PFSK-1 (cell line): Measurements from ENCODE around the gene AFDN.

ENCODE experiments used
- POLR2AphosphoS5 ChIP-seq: IDR thresholded peaks from 2 replicates; pipeline ENCODE4 v1.6.1; 2012; ENCODE audit warnings: low read depth, mild to moderate bottlenecking, control low read depth, low read length, moderate library complexity
- TAF1 ChIP-seq: IDR thresholded peaks from 2 replicates; pipeline ENCODE4 v1.6.1; 2012; ENCODE audit warnings: low read length, control low read depth, borderline replicate concordance; ENCODE audit not compliant: insufficient read depth
- TF ChIP-seq, protein P1 (sequence below), 2 experiments: IDR thresholded peaks; 2 replicates each; pipeline versions ENCODE4 v1.6.1 to v1.8.0; 2011 to 2012; ENCODE audit warnings: low read depth in 2 of 2, low read length in 2 of 2, control low read depth in 1 of 2, inconsistent platforms in 1 of 2, mild to moderate bottlenecking in 1 of 2, moderate library complexity in 1 of 2; ENCODE audit not compliant: insufficient read depth in 1 of 2

DNA sequence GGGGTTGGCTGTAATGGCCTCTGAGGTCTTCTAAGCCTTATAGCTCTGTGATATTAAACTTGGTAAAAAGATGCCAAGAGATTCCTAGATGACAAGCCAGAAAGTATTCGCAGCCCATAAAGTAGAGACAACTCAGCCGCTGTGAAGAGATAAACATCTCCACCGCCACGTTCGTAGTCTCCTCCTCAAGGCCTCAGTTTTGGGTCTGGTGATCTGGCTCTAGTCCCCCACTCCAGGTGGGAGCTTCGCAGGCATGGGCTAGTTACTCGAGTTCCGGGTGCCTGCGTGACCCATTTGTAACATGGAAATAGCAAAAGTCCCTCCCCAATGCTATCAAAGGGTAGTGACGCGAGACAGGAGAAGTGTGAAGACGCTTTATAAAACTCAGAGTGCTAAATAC lies 28.3 kb upstream of the AFDN start:
- TF ChIP-seq TAF1 = no peak
- no peak for TF ChIP-seq POLR2AphosphoS5
- TF ChIP-seq, protein P1, sequence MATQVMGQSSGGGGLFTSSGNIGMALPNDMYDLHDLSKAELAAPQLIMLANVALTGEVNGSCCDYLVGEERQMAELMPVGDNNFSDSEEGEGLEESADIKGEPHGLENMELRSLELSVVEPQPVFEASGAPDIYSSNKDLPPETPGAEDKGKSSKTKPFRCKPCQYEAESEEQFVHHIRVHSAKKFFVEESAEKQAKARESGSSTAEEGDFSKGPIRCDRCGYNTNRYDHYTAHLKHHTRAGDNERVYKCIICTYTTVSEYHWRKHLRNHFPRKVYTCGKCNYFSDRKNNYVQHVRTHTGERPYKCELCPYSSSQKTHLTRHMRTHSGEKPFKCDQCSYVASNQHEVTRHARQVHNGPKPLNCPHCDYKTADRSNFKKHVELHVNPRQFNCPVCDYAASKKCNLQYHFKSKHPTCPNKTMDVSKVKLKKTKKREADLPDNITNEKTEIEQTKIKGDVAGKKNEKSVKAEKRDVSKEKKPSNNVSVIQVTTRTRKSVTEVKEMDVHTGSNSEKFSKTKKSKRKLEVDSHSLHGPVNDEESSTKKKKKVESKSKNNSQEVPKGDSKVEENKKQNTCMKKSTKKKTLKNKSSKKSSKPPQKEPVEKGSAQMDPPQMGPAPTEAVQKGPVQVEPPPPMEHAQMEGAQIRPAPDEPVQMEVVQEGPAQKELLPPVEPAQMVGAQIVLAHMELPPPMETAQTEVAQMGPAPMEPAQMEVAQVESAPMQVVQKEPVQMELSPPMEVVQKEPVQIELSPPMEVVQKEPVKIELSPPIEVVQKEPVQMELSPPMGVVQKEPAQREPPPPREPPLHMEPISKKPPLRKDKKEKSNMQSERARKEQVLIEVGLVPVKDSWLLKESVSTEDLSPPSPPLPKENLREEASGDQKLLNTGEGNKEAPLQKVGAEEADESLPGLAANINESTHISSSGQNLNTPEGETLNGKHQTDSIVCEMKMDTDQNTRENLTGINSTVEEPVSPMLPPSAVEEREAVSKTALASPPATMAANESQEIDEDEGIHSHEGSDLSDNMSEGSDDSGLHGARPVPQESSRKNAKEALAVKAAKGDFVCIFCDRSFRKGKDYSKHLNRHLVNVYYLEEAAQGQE (IDR thresholded peaks at IDR 0.05; ENCODE audit: insufficient read depth in 1 of 2, low read depth in 2 of 2, low read length in 2 of 2) = no peak
